Measurements from ENCODE around the gene SPATA20. TPM values are rescaled to one million over a fixed set of nuclear protein-coding genes. Genes with fewer than 3 reads are reported as not detected.

SPATA20 gene
- total RNA-seq, 1 donor from 2014 or later = 52.3 TPM

DNA sequence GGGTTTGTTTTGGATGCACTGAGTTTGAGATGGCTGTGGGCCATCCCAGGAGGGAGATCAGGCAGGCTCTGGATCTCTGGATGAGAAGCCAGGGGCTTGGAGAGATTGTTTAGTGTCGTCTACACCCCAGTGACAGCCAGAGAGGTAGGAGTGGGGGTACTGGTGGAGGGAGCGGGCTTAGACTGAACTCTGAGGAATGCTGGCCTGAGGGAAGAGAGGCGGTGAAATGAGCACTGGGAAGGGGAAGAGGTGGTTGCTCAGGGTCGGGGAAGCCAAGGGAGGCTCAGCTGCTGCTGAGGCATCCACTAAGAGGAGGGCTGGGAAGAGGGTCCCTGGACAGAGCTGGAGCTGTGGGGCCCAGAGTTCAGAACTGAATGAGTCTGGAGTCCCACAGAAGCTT lies 37.1 kb downstream of the SPATA20 start:
- Mint-ChIP-seq H3K4me1 (no peaks in the 10 kb centered on the region), H3K27me3 (peaks cover 19% of the 10 kb centered on the region), H3K36me3 (ENCODE audit: low read depth) (no peaks in the 10 kb centered on the region), H3K9me3 (no peaks in the 10 kb centered on the region), H3K27ac (no peak overlapping the region), H3K4me3 (no peak overlapping the region)
- intact Hi-C loops (cut with micrococcal nuclease) = no loop called here
- TF ChIP-seq, protein P1, sequence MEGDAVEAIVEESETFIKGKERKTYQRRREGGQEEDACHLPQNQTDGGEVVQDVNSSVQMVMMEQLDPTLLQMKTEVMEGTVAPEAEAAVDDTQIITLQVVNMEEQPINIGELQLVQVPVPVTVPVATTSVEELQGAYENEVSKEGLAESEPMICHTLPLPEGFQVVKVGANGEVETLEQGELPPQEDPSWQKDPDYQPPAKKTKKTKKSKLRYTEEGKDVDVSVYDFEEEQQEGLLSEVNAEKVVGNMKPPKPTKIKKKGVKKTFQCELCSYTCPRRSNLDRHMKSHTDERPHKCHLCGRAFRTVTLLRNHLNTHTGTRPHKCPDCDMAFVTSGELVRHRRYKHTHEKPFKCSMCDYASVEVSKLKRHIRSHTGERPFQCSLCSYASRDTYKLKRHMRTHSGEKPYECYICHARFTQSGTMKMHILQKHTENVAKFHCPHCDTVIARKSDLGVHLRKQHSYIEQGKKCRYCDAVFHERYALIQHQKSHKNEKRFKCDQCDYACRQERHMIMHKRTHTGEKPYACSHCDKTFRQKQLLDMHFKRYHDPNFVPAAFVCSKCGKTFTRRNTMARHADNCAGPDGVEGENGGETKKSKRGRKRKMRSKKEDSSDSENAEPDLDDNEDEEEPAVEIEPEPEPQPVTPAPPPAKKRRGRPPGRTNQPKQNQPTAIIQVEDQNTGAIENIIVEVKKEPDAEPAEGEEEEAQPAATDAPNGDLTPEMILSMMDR (IDR thresholded peaks at IDR 0.05) = no peak
- DNase-seq = no peak
- ATAC-seq (ENCODE audit: low read depth) = no peak
- POLR2A ChIA-PET = no interaction called here
- CTCF ChIA-PET = no interaction called here

DNA sequence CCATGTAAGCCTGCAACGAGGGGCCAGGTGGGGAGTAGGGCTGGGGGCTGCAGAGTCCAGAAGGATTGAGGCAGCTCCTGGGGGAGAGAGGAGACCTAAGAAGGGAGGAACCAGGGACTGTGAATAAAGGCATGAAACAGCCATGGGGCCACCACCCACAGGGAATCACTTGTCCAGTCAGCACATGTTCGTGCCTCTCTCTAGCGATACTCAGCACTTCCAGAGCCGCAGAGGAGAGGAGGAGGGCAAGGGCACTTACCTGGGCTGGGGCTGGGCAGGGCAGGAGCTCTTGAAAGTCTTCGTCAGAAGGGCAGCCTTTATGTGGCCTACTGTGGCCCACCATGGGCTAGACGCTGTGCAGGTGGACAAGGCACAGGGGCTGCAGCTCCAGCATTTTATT lies 37.8 kb downstream of the SPATA20 start:
- Mint-ChIP-seq H3K9me3 (no peaks in the 10 kb centered on the region), H3K27me3 (peaks cover 19% of the 10 kb centered on the region), H3K4me3 (no peak overlapping the region), H3K27ac (no peak overlapping the region), H3K4me1 (no peaks in the 10 kb centered on the region), H3K36me3 (ENCODE audit: low read depth) (no peaks in the 10 kb centered on the region)
- POLR2A ChIA-PET = no interaction called here
- CTCF ChIA-PET = no interaction called here
- TF ChIP-seq, protein P1 (IDR thresholded peaks at IDR 0.05) = no peak
- intact Hi-C loops (cut with micrococcal nuclease) = no loop called here
- DNase-seq = no peak
- ATAC-seq (ENCODE audit: low read depth) = no peak

DNA sequence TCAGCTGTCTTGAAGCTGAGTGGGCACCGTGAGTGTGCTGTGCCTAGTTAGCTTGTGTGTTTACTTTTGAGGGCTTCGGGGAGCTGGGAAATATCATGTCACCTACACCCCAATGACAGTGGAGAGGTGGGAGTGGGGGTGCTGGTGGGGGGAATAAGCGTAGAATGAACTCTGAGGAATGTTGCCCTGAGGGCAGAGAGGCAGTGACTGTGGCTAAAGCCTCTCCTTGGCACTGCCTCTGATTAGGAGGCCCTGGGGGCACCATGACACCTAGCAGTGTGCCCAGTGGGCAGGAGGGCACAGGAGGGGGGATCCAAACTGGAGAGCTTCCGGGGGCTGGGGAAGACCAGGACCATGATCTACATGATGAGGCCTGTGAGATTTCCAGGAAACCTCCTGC lies 38.4 kb downstream of the SPATA20 start:
- H3K27me3 Mint-ChIP-seq = peaks cover 19% of the 10 kb centered on the region
- H3K4me3 Mint-ChIP-seq = no peak overlapping the region
- ATAC-seq (ENCODE audit: low read depth) (no peak), DNase-seq (no peak)
- intact Hi-C loops (cut with micrococcal nuclease) = no loop called here
- no peaks in the 10 kb centered on the region for H3K36me3 Mint-ChIP-seq (ENCODE audit: low read depth)
- POLR2A ChIA-PET = interaction anchor here (0.5 kb wide), 1 partner anchor 11 kb away, joined by 5 read pairs; no protein-coding TSS in a partner anchor
- CTCF ChIA-PET = no interaction called here
- no peak overlapping the region for H3K27ac Mint-ChIP-seq
- no peaks in the 10 kb centered on the region for H3K4me1 Mint-ChIP-seq
- H3K9me3 Mint-ChIP-seq = no peaks in the 10 kb centered on the region
- TF ChIP-seq, protein P1 (IDR thresholded peaks at IDR 0.05) = no peak

DNA sequence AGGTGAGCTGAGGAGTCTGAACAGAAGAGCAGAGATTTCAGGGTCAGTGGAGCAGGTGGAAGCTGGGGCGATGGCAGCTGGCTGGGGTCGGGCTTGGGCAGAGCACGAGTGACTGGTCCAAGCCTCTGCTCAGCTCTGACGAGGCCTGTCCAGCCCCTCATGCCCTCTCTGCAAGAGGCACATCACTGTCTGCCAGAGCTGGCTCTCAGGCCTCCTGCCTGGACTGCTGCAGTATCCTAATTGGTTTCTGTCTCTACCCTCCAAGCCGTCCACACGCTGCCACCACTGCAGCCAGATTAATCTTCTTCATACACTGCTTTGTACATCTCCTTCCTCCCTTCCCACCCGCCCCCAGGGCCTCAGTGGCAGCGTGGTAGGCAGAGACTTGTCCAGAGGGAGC lies 38.9 kb downstream of the SPATA20 start:
- H3K4me1 Mint-ChIP-seq = no peaks in the 10 kb centered on the region
- intact Hi-C loops (cut with micrococcal nuclease) = no loop called here
- H3K27ac Mint-ChIP-seq = no peak overlapping the region
- peaks cover 19% of the 10 kb centered on the region for H3K27me3 Mint-ChIP-seq
- TF ChIP-seq, protein P1 (IDR thresholded peaks at IDR 0.05) = no peak
- ChIA-PET POLR2A (interaction anchor here (0.5 kb wide), 1 partner anchor 12 kb away, joined by 5 read pairs; no protein-coding TSS in a partner anchor), CTCF (no interaction called here)
- DNase-seq (no peak), ATAC-seq (ENCODE audit: low read depth) (no peak)
- H3K4me3 Mint-ChIP-seq = no peak overlapping the region
- H3K36me3 Mint-ChIP-seq (ENCODE audit: low read depth) = no peaks in the 10 kb centered on the region
- H3K9me3 Mint-ChIP-seq = no peaks in the 10 kb centered on the region

DNA sequence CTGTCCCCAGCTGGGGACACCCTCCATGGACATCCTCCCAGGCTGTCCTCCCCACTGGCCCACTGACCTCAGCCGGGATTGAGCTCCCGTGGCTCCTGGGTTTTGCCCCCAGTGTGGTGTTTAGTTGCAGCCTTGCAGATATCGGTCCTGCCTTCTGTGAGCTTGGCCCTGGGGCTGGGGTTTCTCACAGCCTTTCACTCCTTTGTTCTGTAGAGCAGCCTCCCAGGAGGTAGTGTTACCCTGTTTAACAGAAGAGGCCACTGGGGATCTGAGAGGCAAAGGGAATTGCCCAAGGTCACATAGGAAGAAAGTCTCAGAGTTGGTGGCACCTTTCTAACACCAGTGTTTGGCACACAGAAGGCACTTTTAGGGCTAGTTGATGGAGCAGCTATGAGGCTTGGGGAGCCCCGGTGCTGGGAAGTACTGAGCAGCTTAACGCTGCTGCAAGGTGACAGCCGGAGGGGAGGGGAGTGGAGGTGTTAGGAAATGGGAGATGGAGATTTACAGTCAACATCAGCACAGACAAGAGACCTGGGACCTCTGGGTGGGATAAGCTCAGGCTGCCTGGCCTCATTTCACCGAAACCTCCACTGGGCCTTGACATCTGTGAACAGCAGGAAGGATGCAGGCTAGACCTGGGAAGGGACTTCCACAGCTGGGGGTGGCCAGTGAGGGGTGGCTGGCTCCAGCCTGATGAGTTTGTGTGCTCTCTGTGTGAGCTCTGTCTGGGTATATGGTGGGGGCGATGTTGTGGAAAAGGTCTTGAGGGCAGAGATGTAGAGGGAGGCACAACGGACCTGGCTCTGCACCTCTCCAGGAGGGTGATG lies 39.7 kb downstream of the SPATA20 start:
- H3K9me3 Mint-ChIP-seq = no peaks in the 10 kb centered on the region
- ChIA-PET CTCF (no interaction called here), POLR2A (interaction anchor here (0.6 kb wide), 1 partner anchor 25 kb away, joined by 3 read pairs; no protein-coding TSS in a partner anchor)
- TF ChIP-seq, protein P1 (IDR thresholded peaks at IDR 0.05) = no peak
- no peak overlapping the region for H3K4me3 Mint-ChIP-seq
- no peak overlapping the region for H3K27ac Mint-ChIP-seq
- ATAC-seq (ENCODE audit: low read depth) (no peak), DNase-seq (no peak)
- no peaks in the 10 kb centered on the region for H3K4me1 Mint-ChIP-seq
- H3K36me3 Mint-ChIP-seq (ENCODE audit: low read depth) = no peaks in the 10 kb centered on the region
- intact Hi-C loops (cut with micrococcal nuclease) = no loop called here
- peaks cover 19% of the 10 kb centered on the region for H3K27me3 Mint-ChIP-seq
